GM18867 (cell line): ENCODE measurements around the gene PLCB1.
A peak's percentile ranks its signal among the peaks of the same experiment; 100 is the strongest.

Source experiments
- ATAC-seq: cut with Tn5 transposase; IDR thresholded peaks from one replicate; pipeline ENCODE4 v1.9.1; 2021; ENCODE audit warnings: mild to moderate bottlenecking, moderate library complexity; ENCODE audit not compliant: unreplicated experiment

The PLCB1 gene

GRCh38 chr20:8671370-8671961, 539.4 kb downstream of the PLCB1 start:
- ATAC-seq, result no peak

GRCh38 chr20:8673116-8673515, 541.0 kb downstream of the PLCB1 start:
- no peak for ATAC-seq

- no peak for ATAC-seq
Measured at GRCh38 chr20:8675896-8676295, 543.8 kb downstream of the PLCB1 start.

- ATAC-seq, result no peak
Measured at GRCh38 chr20:8678098-8678776, 546.2 kb downstream of the PLCB1 start.

- no peak for ATAC-seq
Measured at GRCh38 chr20:8689337-8689736, 557.3 kb downstream of the PLCB1 start.

GRCh38 chr20:8690074-8690473, 558.0 kb downstream of the PLCB1 start:
- ATAC-seq, result no peak

- ATAC-seq, result no peak
Measured at GRCh38 chr20:8693709-8694108, 561.6 kb downstream of the PLCB1 start.

- no peak for ATAC-seq
Measured at GRCh38 chr20:8700756-8701155, 568.7 kb downstream of the PLCB1 start.

GRCh38 chr20:8706961-8707700, 575.1 kb downstream of the PLCB1 start:
- ATAC-seq, result no peak

GRCh38 chr20:8709627-8710026, 577.6 kb downstream of the PLCB1 start:
- no peak for ATAC-seq

GRCh38 chr20:8711501-8711900, 579.4 kb downstream of the PLCB1 start:
- ATAC-seq, result no peak

- no peak for ATAC-seq
Measured at GRCh38 chr20:8714206-8714605, 582.1 kb downstream of the PLCB1 start.

- ATAC-seq, result no peak
Measured at GRCh38 chr20:8718279-8718678, 586.2 kb downstream of the PLCB1 start.

- ATAC-seq, result no peak
Measured at GRCh38 chr20:8720089-8720488, 588.0 kb downstream of the PLCB1 start.

- no peak for ATAC-seq
Measured at GRCh38 chr20:8721098-8721497, 589.0 kb downstream of the PLCB1 start.

- ATAC-seq, result peak; percentile 87
Measured at GRCh38 chr20:8722277-8722928, 590.3 kb downstream of the PLCB1 start.

- no peak for ATAC-seq
Measured at GRCh38 chr20:8723296-8723695, 591.2 kb downstream of the PLCB1 start.

GRCh38 chr20:8724884-8725283, 592.8 kb downstream of the PLCB1 start:
- no peak for ATAC-seq

- no peak for ATAC-seq
Measured at GRCh38 chr20:8726460-8726859, 594.4 kb downstream of the PLCB1 start.

GRCh38 chr20:8735014-8735413, 602.9 kb downstream of the PLCB1 start:
- no peak for ATAC-seq

- no peak for ATAC-seq
Measured at GRCh38 chr20:8735674-8736073, 603.6 kb downstream of the PLCB1 start.

- peak; percentile 90 for ATAC-seq
Measured at GRCh38 chr20:8740265-8740664, 608.2 kb downstream of the PLCB1 start.
